Effector memory CD8-positive, alpha-beta T cell (primary cell): ENCODE measurements around the gene PPP3CA.

ENCODE experiments used
- ATAC-seq: fragments of 150-1000 bp; cut with Tn5 transposase; replicated peaks from 2 replicates; pipeline ENCODE4 v1.10.0; 2021; ENCODE audit warnings: mild to moderate bottlenecking, moderate library complexity
- DNase-seq, 3 experiments: peaks; one replicate each; pipeline ENCODE4 v3.0.0; 2021
- H3K27ac Mint-ChIP-seq, 2 donors: one replicate each; pipeline ENCODE4 v1.8.0; 2022; ENCODE audit warnings: mild to moderate bottlenecking in 2 of 2, mixed read lengths in 2 of 2, moderate library complexity in 2 of 2
- H3K27me3 Mint-ChIP-seq, 2 donors: one replicate each; pipeline ENCODE4 v1.8.0; 2022; ENCODE audit warnings: mixed read lengths in 2 of 2
- H3K36me3 Mint-ChIP-seq: one replicate; pipeline ENCODE4 v1.8.0; 2022; ENCODE audit warnings: mild to moderate bottlenecking, moderate library complexity, mixed read lengths; ENCODE audit not compliant: insufficient read depth
- H3K4me1 Mint-ChIP-seq, 2 donors: one replicate each; pipeline ENCODE4 v1.8.0; 2022; ENCODE audit warnings: low read depth in 2 of 2, mixed read lengths in 2 of 2
- H3K4me3 Mint-ChIP-seq, 2 donors: one replicate each; pipeline ENCODE4 v1.8.0; 2022; ENCODE audit warnings: mild to moderate bottlenecking in 2 of 2, mixed read lengths in 2 of 2, moderate library complexity in 2 of 2
- H3K9me3 Mint-ChIP-seq, 2 donors: one replicate each; pipeline ENCODE4 v1.8.0; 2022; ENCODE audit warnings: mixed read lengths in 2 of 2

Gene PPP3CA

DNA sequence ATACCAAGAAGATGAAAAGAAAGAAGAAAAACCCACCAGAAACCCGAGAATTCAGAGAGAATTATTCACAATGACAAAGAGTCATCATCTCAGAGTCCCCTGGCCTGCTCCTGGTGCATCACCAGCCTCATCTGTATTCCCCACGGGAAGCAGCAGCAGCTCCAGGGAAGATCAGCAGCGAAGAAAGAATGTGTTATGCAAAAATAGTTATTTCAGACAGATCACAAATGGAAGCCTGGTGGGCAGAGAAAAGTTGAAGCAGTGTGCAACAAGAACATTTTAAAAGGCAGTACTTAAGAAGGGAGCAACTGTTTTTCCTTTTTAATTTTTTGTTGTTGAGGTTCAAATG lies 189.2 kb downstream of the PPP3CA start:
- no peaks in the 10 kb centered on the region for H3K9me3 Mint-ChIP-seq
- H3K27me3 Mint-ChIP-seq, result no peaks in the 10 kb centered on the region
- ATAC-seq (no peak), DNase-seq (no peak)
- peaks cover 27 to 56% of the 10 kb centered on the region in 2 donors for H3K4me1 Mint-ChIP-seq
- peaks cover 7% of the 10 kb centered on the region for H3K36me3 Mint-ChIP-seq
- H3K4me3 Mint-ChIP-seq, result no peak overlapping the region
- peak overlapping the region in 1 of 2 donors; percentile 70 for H3K27ac Mint-ChIP-seq

DNA sequence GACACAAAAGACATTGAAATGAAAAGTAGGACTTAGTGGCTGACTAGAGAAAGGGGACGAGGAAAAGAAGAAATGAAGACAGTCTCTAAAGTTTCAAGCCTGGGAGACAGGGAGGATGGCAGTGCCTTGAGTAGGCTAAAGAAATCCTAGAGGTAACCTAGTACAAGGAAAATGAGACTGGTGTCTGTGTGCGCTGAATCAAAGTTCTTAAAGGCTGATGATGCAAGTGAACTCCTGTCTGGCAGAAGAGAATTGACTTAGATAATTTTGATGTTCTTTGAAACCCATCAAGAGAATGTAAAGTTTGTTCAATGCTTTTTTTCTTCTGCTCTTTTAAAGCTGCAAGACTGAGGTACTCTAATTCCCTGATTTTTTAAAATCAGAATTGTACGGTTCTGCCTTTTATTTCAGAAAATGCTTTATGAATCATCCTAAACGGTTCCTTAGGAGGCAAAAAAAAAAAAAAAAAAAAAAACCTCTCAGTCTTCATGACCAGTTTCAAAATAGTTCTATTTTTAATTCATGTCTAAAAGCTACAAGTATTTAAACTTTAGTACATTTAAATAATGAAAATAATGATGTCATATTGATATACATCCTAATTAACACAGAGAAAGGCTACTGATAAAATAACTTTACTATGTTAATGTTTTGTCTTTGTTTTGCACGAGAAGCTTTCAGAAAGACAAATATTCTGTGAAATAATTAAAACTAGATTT lies 189.8 kb downstream of the PPP3CA start:
- no peak for DNase-seq
- Mint-ChIP-seq H3K27ac (peak overlapping the region; percentile 42 to 70), H3K9me3 (no peaks in the 10 kb centered on the region), H3K36me3 (peaks cover 7% of the 10 kb centered on the region), H3K4me3 (peak overlapping the region in 1 of 2 donors; percentile 32), H3K27me3 (no peaks in the 10 kb centered on the region), H3K4me1 (peaks cover 32 to 59% of the 10 kb centered on the region in 2 donors)
- ATAC-seq, result no peak

DNA sequence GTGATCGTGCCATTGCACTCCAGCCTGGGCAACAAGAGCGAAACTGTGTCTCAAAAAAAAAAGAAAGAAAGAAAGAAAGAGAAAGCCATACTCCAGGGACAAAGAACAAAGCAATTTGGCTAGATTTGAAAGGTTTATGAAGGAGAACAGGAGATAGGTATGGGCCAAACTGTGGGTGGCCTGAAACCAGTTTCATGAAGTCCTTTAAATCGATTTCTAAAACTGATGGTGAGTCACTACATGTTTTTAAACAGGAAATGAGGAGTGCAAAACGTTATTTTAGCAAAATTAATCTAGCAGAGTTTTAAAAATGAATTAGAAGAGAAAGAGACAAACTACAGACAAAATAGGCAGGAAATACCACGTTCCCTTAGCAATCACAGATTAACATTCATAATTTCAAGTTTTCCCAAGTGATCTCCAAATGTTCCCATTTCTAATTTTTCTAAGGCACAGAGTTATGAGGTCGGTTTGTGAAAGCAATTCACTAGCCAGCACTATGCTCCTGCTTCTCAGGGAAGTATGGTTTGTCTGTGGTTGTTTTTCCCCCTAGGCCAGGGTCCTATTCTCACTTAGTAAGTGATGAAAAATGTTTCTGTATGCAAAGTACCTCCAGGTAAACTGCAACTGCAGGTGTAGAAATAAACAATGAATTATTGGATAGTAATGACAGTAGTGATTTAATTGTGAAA lies 190.6 kb downstream of the PPP3CA start:
- Mint-ChIP-seq H3K36me3 (peaks cover 7% of the 10 kb centered on the region), H3K9me3 (no peaks in the 10 kb centered on the region), H3K4me3 (peak overlapping the region; percentile 32 to 43), H3K27me3 (no peaks in the 10 kb centered on the region), H3K4me1 (peaks cover 33 to 62% of the 10 kb centered on the region in 2 donors), H3K27ac (peak overlapping the region; percentile 42 to 70)
- ATAC-seq, result no peak
- no peak for DNase-seq

DNA sequence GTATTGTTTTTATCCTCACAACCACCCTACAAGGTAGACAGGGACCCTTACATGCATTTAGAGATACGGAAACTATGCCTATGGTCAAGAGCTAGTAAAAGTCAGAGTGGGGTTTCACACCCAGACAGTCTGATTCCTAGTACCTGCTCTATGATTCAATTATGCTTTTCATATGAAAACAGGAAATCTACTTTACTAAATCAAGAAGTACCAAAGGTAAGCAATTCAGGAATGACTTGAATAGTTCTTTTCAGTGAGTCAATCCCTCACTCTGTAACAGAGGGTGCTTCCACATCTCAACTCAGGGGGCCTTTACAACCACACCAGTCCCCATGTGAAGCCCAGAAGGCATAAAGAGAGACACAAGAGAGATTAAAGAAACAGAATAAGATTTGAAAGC lies 191.4 kb downstream of the PPP3CA start:
- ATAC-seq (no peak), DNase-seq (no peak)
- H3K4me1 Mint-ChIP-seq, result peaks cover 29 to 58% of the 10 kb centered on the region in 2 donors
- H3K27me3 Mint-ChIP-seq, result no peaks in the 10 kb centered on the region
- peak overlapping the region; percentile 32 to 43 for H3K4me3 Mint-ChIP-seq
- H3K9me3 Mint-ChIP-seq, result no peaks in the 10 kb centered on the region
- peak overlapping the region; percentile 42 to 70 for H3K27ac Mint-ChIP-seq
- H3K36me3 Mint-ChIP-seq, result peaks cover 7% of the 10 kb centered on the region

DNA sequence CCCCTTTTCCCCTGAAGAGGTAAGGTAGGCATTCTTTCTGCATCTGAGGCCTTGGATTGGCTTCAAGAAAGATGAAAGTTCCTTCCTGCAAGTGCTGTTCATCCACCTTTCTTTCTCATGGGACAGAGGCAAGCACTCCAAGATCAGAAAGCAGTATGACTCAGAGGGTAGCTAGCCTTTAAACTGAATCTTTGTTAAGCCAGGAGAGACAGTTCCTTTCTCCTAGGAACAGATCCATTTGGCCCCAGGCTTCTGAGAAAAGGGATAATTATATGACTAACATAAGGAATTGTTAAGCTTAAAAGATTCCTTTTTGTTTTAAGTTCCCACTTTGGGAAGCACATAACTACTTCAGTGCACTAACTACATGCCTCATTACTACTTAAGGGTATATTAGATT lies 192.0 kb downstream of the PPP3CA start:
- peaks cover 7% of the 10 kb centered on the region for H3K36me3 Mint-ChIP-seq
- no peak for ATAC-seq

DNA sequence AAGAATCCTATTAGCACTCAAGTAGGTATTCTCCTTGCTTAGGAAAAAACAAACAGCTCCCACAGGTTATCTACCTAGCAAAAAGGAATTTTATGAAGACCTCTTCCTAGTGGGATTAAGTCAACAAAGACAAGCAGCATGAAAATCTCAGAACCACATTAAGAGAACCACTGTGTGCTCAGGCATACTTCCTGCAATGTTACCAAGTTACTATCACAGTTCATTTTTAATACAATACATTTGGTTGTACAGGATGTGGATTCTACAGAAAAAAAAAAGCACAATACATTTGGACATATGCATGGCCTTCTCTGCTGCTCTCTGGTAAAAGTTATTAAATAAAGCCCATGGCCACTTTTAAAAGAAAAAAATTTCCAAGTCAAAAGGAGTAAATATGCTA lies 193.7 kb downstream of the PPP3CA start:
- DNase-seq (no peak), ATAC-seq (peak; percentile 16)
- no peaks in the 10 kb centered on the region for H3K9me3 Mint-ChIP-seq
- peak overlapping the region in 1 of 2 donors; percentile 36 for H3K27ac Mint-ChIP-seq
- peaks cover 7% of the 10 kb centered on the region for H3K36me3 Mint-ChIP-seq
- no peaks in the 10 kb centered on the region for H3K27me3 Mint-ChIP-seq
- H3K4me3 Mint-ChIP-seq, result no peak overlapping the region
- H3K4me1 Mint-ChIP-seq, result peaks cover 29 to 56% of the 10 kb centered on the region in 2 donors

More for the DNA sequence above, 192.0 kb downstream of the PPP3CA start:
- Mint-ChIP-seq H3K27me3 (no peaks in the 10 kb centered on the region), H3K27ac (peak overlapping the region in 1 of 2 donors; percentile 10), H3K4me3 (no peak overlapping the region), H3K4me1 (peaks cover 29 to 57% of the 10 kb centered on the region in 2 donors), H3K9me3 (no peaks in the 10 kb centered on the region)
- DNase-seq, result no peak

DNA sequence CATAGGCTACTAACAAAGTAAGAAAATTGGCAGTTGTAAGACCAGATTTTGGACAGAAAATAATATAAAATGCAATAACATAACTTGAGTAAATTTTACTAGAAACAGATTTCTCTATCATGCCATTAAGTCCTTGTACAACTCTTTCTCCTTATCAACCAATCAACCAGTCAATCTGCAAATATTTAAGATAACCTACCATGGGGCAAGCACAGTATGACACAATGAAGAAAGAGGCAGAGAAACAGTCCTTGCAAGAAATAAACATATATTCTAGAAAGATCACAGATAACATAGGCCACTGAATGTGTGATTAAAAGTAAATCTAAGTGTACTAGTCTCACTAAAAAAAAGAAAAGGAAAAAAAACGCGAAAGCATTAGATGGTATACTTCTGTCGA lies 194.8 kb downstream of the PPP3CA start:
- H3K4me3 Mint-ChIP-seq, result no peak overlapping the region
- peaks cover 4% of the 10 kb centered on the region for H3K36me3 Mint-ChIP-seq
- ATAC-seq, result no peak
- no peak for DNase-seq
- no peaks in the 10 kb centered on the region for H3K9me3 Mint-ChIP-seq
- H3K27me3 Mint-ChIP-seq, result no peaks in the 10 kb centered on the region
- peak overlapping the region in 1 of 2 donors; percentile 2 for H3K27ac Mint-ChIP-seq
- H3K4me1 Mint-ChIP-seq, result peaks cover 24 to 48% of the 10 kb centered on the region in 2 donors

DNA sequence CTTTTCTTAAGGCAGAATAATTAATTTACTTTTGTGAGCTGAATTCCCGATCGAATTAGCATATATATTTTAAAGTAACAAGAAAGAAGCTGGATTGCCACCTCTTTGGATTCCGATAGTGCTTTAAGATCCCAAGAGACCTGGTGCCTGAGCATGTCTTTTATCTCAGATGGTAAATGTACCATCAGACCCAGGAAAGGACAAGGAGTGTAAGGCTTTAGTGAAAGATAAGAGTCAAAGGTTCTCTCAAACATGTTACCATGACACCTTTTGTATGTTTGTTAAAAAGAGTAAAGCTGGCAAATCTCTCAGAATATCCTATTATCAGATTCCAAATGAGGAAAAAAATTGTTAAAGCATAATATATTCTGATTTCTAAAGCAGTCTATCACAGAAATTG lies 198.8 kb downstream of the PPP3CA start:
- DNase-seq (no peak), ATAC-seq (no peak)
- H3K27ac Mint-ChIP-seq, result no peak overlapping the region
- H3K9me3 Mint-ChIP-seq, result no peaks in the 10 kb centered on the region
- peaks cover 17 to 37% of the 10 kb centered on the region in 2 donors for H3K4me1 Mint-ChIP-seq
- H3K4me3 Mint-ChIP-seq, result no peak overlapping the region
- no peaks in the 10 kb centered on the region for H3K36me3 Mint-ChIP-seq
- H3K27me3 Mint-ChIP-seq, result no peaks in the 10 kb centered on the region

DNA sequence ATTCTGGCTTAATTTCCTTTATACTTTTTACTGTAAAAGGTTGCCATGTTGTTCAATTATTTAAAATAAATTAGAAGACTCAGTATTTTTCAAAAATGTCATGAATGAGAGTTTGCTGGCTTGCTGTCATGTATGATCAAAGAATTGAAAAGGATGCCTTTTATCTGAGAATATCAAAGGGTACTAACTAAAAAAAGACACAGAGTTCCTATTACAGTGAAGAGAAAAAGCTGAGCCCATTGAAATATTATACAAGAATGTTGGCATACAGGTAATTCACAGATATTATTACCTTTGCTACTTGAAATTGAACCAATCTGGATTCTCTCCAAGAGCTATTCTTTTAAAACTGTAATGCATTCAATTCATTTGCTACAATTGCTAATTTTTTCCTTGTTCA lies 200.0 kb downstream of the PPP3CA start:
- ATAC-seq (no peak), DNase-seq (no peak)
- H3K36me3 Mint-ChIP-seq, result no peaks in the 10 kb centered on the region
- no peaks in the 10 kb centered on the region for H3K27me3 Mint-ChIP-seq
- no peak overlapping the region for H3K27ac Mint-ChIP-seq
- no peaks in the 10 kb centered on the region for H3K9me3 Mint-ChIP-seq
- H3K4me1 Mint-ChIP-seq, result peaks cover 17 to 37% of the 10 kb centered on the region in 2 donors
- H3K4me3 Mint-ChIP-seq, result no peak overlapping the region

DNA sequence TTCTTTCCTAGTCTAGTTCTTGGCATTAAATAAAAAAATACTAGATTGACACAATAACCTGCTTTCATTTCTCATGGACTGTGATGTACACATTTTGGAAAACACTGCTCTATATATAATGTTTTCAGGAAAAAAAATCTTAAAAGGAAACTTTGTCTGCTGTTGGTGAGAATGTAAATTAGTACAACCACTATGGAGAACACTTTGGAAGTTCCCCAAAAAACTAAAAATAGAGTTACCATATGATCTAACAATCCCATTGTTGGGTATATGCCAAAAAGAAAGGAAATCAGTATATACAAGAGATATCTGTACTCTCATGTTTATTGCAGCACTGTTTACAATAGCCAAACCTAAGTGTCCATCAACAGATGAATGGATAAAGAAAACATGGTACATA lies 202.3 kb downstream of the PPP3CA start:
- no peak overlapping the region for H3K27ac Mint-ChIP-seq
- H3K27me3 Mint-ChIP-seq, result no peaks in the 10 kb centered on the region
- peaks cover 23 to 45% of the 10 kb centered on the region in 2 donors for H3K4me1 Mint-ChIP-seq

DNA sequence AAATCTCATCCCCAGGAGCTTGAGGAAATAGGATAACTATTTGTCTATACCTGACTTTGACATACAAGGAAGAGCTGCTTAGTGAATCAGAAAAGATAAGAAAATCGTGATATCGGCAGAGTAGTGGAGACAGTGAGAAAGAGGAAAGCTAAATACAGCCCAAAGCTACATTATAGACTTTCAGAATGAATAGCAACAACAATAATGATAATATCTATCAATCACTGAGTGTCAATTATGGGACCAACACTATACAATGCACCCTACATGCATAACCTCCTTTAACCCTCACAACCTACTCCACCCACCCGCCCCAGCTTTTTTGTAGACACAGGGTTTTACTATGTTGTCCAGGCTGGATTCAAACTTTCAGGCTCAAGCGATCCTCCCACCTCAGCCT lies 205.1 kb downstream of the PPP3CA start:
- Mint-ChIP-seq H3K27me3 (no peaks in the 10 kb centered on the region), H3K4me3 (no peak overlapping the region), H3K27ac (no peak overlapping the region), H3K9me3 (no peaks in the 10 kb centered on the region), H3K36me3 (no peaks in the 10 kb centered on the region), H3K4me1 (peaks cover 29 to 48% of the 10 kb centered on the region in 2 donors)
- ATAC-seq (no peak), DNase-seq (no peak)

More for the DNA sequence above, 202.3 kb downstream of the PPP3CA start:
- no peak overlapping the region for H3K4me3 Mint-ChIP-seq
- ATAC-seq (no peak), DNase-seq (no peak)
- no peaks in the 10 kb centered on the region for H3K9me3 Mint-ChIP-seq
- H3K36me3 Mint-ChIP-seq, result no peaks in the 10 kb centered on the region

DNA sequence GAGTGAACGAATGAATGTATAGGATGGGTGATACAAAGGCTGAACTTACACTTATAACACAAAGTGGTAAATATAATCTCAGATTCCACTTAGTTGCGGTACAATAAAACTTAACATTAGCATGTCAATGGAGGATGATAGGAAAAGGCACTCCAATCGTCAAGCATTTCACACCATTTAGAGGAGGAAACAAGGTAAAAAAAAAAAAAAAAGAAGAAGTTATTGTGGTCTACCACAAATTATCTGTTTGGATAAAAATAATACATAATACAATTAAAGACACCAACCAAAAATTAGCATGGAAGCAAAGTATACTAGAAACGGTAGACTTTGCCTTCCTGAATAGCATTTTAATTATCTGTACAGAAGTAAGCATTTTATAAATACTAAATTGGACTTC lies 205.5 kb downstream of the PPP3CA start:
- H3K36me3 Mint-ChIP-seq, result no peaks in the 10 kb centered on the region
- H3K27me3 Mint-ChIP-seq, result no peaks in the 10 kb centered on the region
- ATAC-seq (no peak), DNase-seq (no peak)
- H3K4me3 Mint-ChIP-seq, result peak overlapping the region in 1 of 2 donors; percentile 9
- H3K9me3 Mint-ChIP-seq, result no peaks in the 10 kb centered on the region
- H3K4me1 Mint-ChIP-seq, result peaks cover 29 to 52% of the 10 kb centered on the region in 2 donors
- no peak overlapping the region for H3K27ac Mint-ChIP-seq

DNA sequence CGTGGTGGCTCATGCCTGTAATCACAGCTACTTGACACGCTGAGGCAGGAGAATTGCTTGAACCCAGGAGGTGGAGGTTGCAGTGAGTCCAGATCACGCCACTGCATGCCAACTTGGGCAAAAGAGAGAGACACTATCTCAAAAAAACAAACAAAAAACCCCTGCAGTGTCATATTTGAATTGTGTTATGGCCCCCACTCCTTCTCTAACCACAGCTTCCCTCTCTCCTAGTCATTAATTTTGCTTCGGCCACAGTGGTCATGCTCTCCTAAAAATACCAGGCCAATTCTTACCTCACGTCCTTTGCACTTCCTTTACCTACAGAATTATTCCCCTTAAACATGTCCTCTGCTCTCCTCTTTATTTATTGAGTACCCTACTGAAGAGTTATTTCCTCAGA lies 206.1 kb downstream of the PPP3CA start:
- Mint-ChIP-seq H3K4me1 (peaks cover 29 to 57% of the 10 kb centered on the region in 2 donors), H3K4me3 (peak overlapping the region in 1 of 2 donors; percentile 9), H3K36me3 (no peaks in the 10 kb centered on the region), H3K27ac (no peak overlapping the region), H3K9me3 (no peaks in the 10 kb centered on the region), H3K27me3 (no peaks in the 10 kb centered on the region)
- no peak for ATAC-seq
- no peak for DNase-seq

DNA sequence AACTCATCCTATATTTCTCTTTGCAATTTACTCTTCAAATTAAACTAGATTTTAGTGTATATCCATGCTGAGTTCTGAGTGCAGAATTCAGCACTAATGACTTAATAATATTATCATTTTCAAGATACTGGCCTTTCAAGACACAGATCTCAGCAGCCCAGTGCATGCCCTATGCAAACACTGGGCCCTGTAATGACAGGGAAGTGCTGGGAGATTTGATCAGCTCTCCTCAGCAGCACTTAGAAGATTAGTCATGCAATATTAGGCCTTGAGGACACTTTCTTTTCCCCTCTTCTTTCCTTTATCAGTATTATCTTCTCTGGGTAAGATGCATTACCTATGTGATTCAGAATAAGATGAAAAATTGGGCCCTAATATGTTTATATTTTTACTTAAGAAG lies 207.1 kb downstream of the PPP3CA start:
- no peak for DNase-seq
- Mint-ChIP-seq H3K27me3 (no peaks in the 10 kb centered on the region), H3K36me3 (no peaks in the 10 kb centered on the region), H3K4me1 (peaks cover 32 to 62% of the 10 kb centered on the region in 2 donors), H3K27ac (peak overlapping the region in 1 of 2 donors; percentile 7), H3K4me3 (no peak overlapping the region), H3K9me3 (no peaks in the 10 kb centered on the region)
- ATAC-seq, result no peak
